H1 (cell line): ENCODE results near the gene LMAN1L. TPM values are rescaled to one million over a fixed set of nuclear protein-coding genes. Genes with fewer than 3 reads are reported as not detected.

Source experiments
- CTCF ChIP-seq, 3 experiments: IDR thresholded peaks; 1 replicate in 2 of 3; 2 replicates in 1 of 3; pipeline versions ENCODE4 v1.5.1 to v1.6.1; 2011; ENCODE audit warnings: low read length in 3 of 3, mild to moderate bottlenecking in 3 of 3, inconsistent platforms in 2 of 3, low read depth in 1 of 3, moderate library complexity in 1 of 3; ENCODE audit not compliant: insufficient read depth in 1 of 3; ENCODE audit errors: control extremely low read depth in 1 of 3
- HDAC2 ChIP-seq, 2 experiments: fragments of 300-600 bp in 1 of 2; sonication (generic) in 1 of 2; IDR thresholded peaks; 2 replicates each; pipeline ENCODE4 v1.6.1; 2011 to 2012; ENCODE audit warnings: low read depth in 2 of 2, low read length in 2 of 2, mild to moderate bottlenecking in 2 of 2, moderate library complexity in 2 of 2, borderline replicate concordance in 1 of 2, inconsistent platforms in 1 of 2
- KDM1A ChIP-seq: fragments of 200-600, 300-600 bp; sonication (generic); IDR thresholded peaks from 2 replicates; pipeline ENCODE4 v1.7.1; 2016; ENCODE audit warnings: mild to moderate bottlenecking, low read length, borderline replicate concordance
- KDM4A ChIP-seq: IDR thresholded peaks from one replicate; pipeline ENCODE4 v1.7.1; 2012; ENCODE audit warnings: low read depth, mild to moderate bottlenecking, moderate library complexity, low read length, inconsistent platforms; ENCODE audit not compliant: severe bottlenecking
- POLR2A ChIP-seq, 2 experiments: IDR thresholded peaks; 1 replicate in 1 of 2; 2 replicates in 1 of 2; pipeline ENCODE4 v1.6.1; 2011; ENCODE audit warnings: low read depth in 2 of 2, low read length in 2 of 2, mild to moderate bottlenecking in 2 of 2; ENCODE audit errors: control extremely low read depth in 1 of 2
- POLR2AphosphoS5 ChIP-seq: IDR thresholded peaks from 2 replicates; pipeline ENCODE4 v1.6.1; 2011; ENCODE audit warnings: low read depth, low read length
- RAD21 ChIP-seq, 2 experiments: IDR thresholded peaks in 1 of 2; conservative IDR thresholded peaks in 1 of 2; 2 replicates each; pipeline ENCODE4 v1.6.1; 2011; ENCODE audit warnings: low read depth in 2 of 2, low read length in 2 of 2, improper control_type of control experiment in 1 of 2, inconsistent platforms in 1 of 2, mild to moderate bottlenecking in 1 of 2, moderate library complexity in 1 of 2
- SP1 ChIP-seq: IDR thresholded peaks from 2 replicates; pipeline ENCODE4 v1.6.1; 2011; ENCODE audit warnings: low read depth, low read length
- SP2 ChIP-seq: IDR thresholded peaks from 2 replicates; pipeline ENCODE4 v1.6.1; 2012; ENCODE audit warnings: mild to moderate bottlenecking, low read length, inconsistent platforms
- TBP ChIP-seq: IDR thresholded peaks from 2 replicates; pipeline ENCODE4 v1.6.1; 2011; ENCODE audit warnings: low read depth, low read length, improper control_type of control experiment
- TCF12 ChIP-seq: IDR thresholded peaks from 2 replicates; pipeline ENCODE4 v1.6.1; 2011; ENCODE audit warnings: low read depth, mild to moderate bottlenecking, low read length
- YY1 ChIP-seq: IDR thresholded peaks from 2 replicates; pipeline ENCODE4 v1.6.1; 2011; ENCODE audit warnings: low read depth, mild to moderate bottlenecking, low read length
- polyA plus RNA-seq, 7 experiments: library from polyadenylated mRNA; depleted of rRNA in 3 of 7; stranded (reverse) in 5 of 7; unstranded in 2 of 7; fragments of >200 nt in 5 of 7; fragments of 200-250 nt in 2 of 7; gene quantifications; 1 replicate in 5 of 7; 2 replicates in 1 of 7; 4 replicates in 1 of 7; pipeline versions ENCODE4 v1.2.1 to v1.2.3, GENCODE V29; 2011 to 2013; ENCODE audit warnings: missing spikeins in 2 of 7, mixed read lengths in 2 of 7
- total RNA-seq: library from RNA; stranded (reverse); fragmentation: NEBNext Ultra II Directional; extraction: Animal tissue kit (Norgen Biotek cat#: 25700); gene quantifications from 2 replicates; pipeline ENCODE4 v1.2.1, GENCODE V29; 2021
- TF ChIP-seq, protein P1 (sequence below): IDR thresholded peaks from 2 replicates; pipeline ENCODE4 v1.6.1; 2012; ENCODE audit warnings: inconsistent platforms
- TF ChIP-seq, protein P2 (sequence below): IDR thresholded peaks from 2 replicates; pipeline ENCODE4 v1.6.1; 2011; ENCODE audit warnings: low read length, improper control_type of control experiment
- TF ChIP-seq, protein P3 (sequence below): IDR thresholded peaks from 2 replicates; pipeline ENCODE4 v1.6.1; 2011; ENCODE audit warnings: low read depth, mild to moderate bottlenecking, low read length; ENCODE audit not compliant: insufficient read depth
- TF ChIP-seq, protein P4 (sequence below): IDR thresholded peaks from 2 replicates; pipeline ENCODE4 v1.6.1; 2012; ENCODE audit warnings: inconsistent platforms

LMAN1L gene
- total and polyA plus RNA-seq, 2 of the 8 experiments (the other 6 are each of a cell fraction or from before 2014, with no cell fraction given), result not detected

DNA sequence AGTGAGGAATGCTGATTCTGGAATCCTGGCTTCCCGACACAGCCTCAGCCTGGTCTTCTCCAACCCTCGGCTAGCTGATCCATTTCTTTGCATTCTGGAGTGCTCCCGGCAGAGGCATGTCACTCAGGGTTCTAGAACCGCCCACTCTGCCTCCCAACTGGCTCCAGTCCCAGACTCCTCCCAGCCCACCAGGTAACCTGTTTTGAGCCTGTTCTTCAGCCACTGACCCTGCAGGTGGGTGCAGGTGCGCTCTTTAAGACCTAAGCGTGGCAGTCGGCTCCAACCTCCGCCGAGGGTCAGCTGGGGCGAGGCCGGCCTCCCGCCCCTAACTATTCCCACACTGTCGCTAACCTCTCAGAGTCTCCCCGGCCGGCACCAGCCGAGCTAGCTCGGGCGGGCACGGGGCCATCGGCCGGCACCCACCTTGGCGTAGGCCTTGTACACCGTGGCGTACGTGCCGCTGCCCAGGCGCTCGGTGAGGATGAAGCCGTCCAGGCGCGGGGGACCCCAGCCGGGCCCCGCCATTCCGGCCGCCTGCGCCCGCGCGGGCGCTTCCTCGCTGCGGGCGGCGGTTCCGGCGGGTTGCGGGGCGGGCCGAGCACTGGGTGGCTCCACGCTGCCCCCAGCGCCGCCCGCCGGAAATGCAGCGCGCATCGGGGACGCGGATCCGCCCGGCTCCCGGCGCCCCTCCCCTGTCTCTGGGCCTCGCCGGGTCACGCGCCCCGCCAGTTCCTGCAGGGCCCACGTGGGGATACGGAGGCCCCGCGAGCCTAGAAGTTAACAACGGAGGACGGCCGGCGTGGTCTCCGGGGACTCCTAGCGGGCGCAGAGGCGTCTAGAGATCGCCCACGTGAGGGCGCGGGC lies 30.2 kb downstream of the LMAN1L start, which contains the start of gene ULK3 (continued):
- TF ChIP-seq SP2 (no peak), TBP (peak; percentile 74; the same call in 1 of the 2 replicates), RAD21 (IDR thresholded peaks at IDR 0.05 in 1 of 2, conservative IDR thresholded peaks at IDR 0.05 in 1 of 2; ENCODE audit: low read depth in 2 of 2, low read length in 2 of 2) (peak in 1 of 2 experiments; percentile 35; a peak in 1 of 4 replicates), TCF12 (0 out of 2 replicates have a peak, but pooled peaks have one; percentile 70), KDM4A (peak; percentile 87), YY1 (no peak; the same call in 1 of the 2 replicates), HDAC2 (IDR thresholded peaks at IDR 0.05; ENCODE audit: borderline replicate concordance in 1 of 2, low read depth in 2 of 2, low read length in 2 of 2) (0 out of 4 replicates have a peak, but pooled peaks of 1 of the 2 experiments have one; percentile 66), CTCF (IDR thresholded peaks at IDR 0.05; ENCODE audit: control extremely low read depth in 1 of 3, insufficient read depth in 1 of 3, low read depth in 1 of 3, low read length in 3 of 3) (peak; percentile 60 to 68 (median 62)), KDM1A (no peak), POLR2A (IDR thresholded peaks at IDR 0.05; ENCODE audit: control extremely low read depth in 1 of 2, low read depth in 2 of 2, low read length in 2 of 2) (peak in 1 of 2 experiments; percentile 54; a peak in 2 of 3 replicates), SP1 (peak; percentile 42; the same call in 1 of the 2 replicates), POLR2AphosphoS5 (peak; percentile 89; the same call in 1 of the 2 replicates)
- TF ChIP-seq, protein P1, sequence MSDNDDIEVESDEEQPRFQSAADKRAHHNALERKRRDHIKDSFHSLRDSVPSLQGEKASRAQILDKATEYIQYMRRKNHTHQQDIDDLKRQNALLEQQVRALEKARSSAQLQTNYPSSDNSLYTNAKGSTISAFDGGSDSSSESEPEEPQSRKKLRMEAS, result peak; percentile 90
- TF ChIP-seq, protein P2, sequence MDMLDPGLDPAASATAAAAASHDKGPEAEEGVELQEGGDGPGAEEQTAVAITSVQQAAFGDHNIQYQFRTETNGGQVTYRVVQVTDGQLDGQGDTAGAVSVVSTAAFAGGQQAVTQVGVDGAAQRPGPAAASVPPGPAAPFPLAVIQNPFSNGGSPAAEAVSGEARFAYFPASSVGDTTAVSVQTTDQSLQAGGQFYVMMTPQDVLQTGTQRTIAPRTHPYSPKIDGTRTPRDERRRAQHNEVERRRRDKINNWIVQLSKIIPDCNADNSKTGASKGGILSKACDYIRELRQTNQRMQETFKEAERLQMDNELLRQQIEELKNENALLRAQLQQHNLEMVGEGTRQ, result peak; percentile 73
- TF ChIP-seq, protein P3, sequence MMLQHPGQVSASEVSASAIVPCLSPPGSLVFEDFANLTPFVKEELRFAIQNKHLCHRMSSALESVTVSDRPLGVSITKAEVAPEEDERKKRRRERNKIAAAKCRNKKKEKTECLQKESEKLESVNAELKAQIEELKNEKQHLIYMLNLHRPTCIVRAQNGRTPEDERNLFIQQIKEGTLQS, result peak; percentile 60; the same call in 1 of the 2 replicates
- TF ChIP-seq, protein P4, sequence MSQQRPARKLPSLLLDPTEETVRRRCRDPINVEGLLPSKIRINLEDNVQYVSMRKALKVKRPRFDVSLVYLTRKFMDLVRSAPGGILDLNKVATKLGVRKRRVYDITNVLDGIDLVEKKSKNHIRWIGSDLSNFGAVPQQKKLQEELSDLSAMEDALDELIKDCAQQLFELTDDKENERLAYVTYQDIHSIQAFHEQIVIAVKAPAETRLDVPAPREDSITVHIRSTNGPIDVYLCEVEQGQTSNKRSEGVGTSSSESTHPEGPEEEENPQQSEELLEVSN, result peak; percentile 64; the same call in 1 of the 2 replicates
